ENCODE measurements around the gene NELFCD.

Gene NELFCD

GRCh38 chr20:59031564-59032022 lies 50.5 kb downstream of the NELFCD start:
- DNase-seq (ENCODE audit: low read depth): no peak

GRCh38 chr20:59032023-59032712 lies 51.1 kb downstream of the NELFCD start, which contains the start of gene ATP5F1E:
Gene ATP5F1E, minus strand, starts transcription at chr20:59032335. Its CDS starts 84 bp downstream, at chr20:59032251.
- no peak for TF ChIP-seq CTCF (conservative IDR thresholded peaks at IDR 0.05; ENCODE audit: low read length)
- DNase-seq (ENCODE audit: low read depth): peak; percentile 95

More at GRCh38 chr20:59031564-59032022, 50.5 kb downstream of the NELFCD start:
- H3K4me3 ChIP-seq (ENCODE audit: low read length): peak overlapping the region; percentile 76
- no peak for TF ChIP-seq CTCF (conservative IDR thresholded peaks at IDR 0.05; ENCODE audit: low read length)

GRCh38 chr20:59032713-59033059 lies 51.6 kb downstream of the NELFCD start:
- DNase-seq (ENCODE audit: low read depth): no peak
- H3K4me3 ChIP-seq (ENCODE audit: low read length): peak overlapping the region; percentile 64
- peak; percentile 15; the same call in 1 of the 2 replicates for TF ChIP-seq CTCF (conservative IDR thresholded peaks at IDR 0.05; ENCODE audit: low read length)

More at GRCh38 chr20:59032023-59032712, 51.1 kb downstream of the NELFCD start, which contains the start of gene ATP5F1E:
- H3K4me3 ChIP-seq (ENCODE audit: low read length): peak within 1 kb of the TSS; percentile 76

- no peak for TF ChIP-seq CTCF (conservative IDR thresholded peaks at IDR 0.05; ENCODE audit: low read length)
- DNase-seq (ENCODE audit: low read depth): no peak
- peak overlapping the region; percentile 64 for H3K4me3 ChIP-seq (ENCODE audit: low read length)
Observed at GRCh38 chr20:59033093-59033492, 52.0 kb downstream of the NELFCD start.

GRCh38 chr20:59033616-59034165 lies 52.6 kb downstream of the NELFCD start:
- no peak for DNase-seq (ENCODE audit: low read depth)
- no peak for TF ChIP-seq CTCF (conservative IDR thresholded peaks at IDR 0.05; ENCODE audit: low read length)
- no peak overlapping the region for H3K4me3 ChIP-seq (ENCODE audit: low read length)

GRCh38 chr20:59035381-59035780 lies 54.3 kb downstream of the NELFCD start:
- H3K4me3 ChIP-seq (ENCODE audit: low read length): no peak overlapping the region
- no peak for DNase-seq (ENCODE audit: low read depth)
- TF ChIP-seq CTCF (conservative IDR thresholded peaks at IDR 0.05; ENCODE audit: low read length): no peak

GRCh38 chr20:59037386-59037785 lies 56.3 kb downstream of the NELFCD start:
- no peak for DNase-seq (ENCODE audit: low read depth)
- TF ChIP-seq CTCF (conservative IDR thresholded peaks at IDR 0.05; ENCODE audit: low read length): no peak
- H3K4me3 ChIP-seq (ENCODE audit: low read length): no peak overlapping the region
